OCI-M2 (cell line): ENCODE measurements around the gene APOF.
"Not testable (repeated sequence)": the region's sequence is repeated elsewhere in the genome, so short reads cannot be mapped to it uniquely, and the experiment has no call there.

Experiments
- DNase-seq: peaks from one replicate; lab custom pipeline; 2025; ENCODE audit not compliant: unreplicated experiment; lab: John Stamatoyannopoulos, UW

Gene APOF

GRCh38 chr12:56374726-56375597 is 12.3 kb upstream of the APOF start:
- no peak for DNase-seq

DNA sequence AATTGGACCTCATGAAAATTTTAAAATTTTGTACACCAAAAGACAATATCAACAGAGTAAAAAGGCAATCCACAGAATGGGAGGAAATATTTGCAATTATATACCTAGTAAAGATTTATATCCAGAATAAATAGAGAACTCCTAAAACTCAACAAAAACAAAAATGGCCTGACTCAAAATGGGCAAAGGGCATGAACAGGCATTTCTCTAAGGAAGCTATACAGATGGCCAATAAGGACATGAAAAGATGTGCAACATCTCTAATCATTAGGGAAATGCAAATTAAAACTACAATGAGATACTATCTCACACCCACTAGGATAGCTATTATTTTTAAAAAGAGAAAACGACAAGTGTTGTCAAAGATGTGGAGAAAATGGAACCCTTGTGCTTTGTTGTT is 10.9 kb upstream of the APOF start:
- DNase-seq: no peak

DNA sequence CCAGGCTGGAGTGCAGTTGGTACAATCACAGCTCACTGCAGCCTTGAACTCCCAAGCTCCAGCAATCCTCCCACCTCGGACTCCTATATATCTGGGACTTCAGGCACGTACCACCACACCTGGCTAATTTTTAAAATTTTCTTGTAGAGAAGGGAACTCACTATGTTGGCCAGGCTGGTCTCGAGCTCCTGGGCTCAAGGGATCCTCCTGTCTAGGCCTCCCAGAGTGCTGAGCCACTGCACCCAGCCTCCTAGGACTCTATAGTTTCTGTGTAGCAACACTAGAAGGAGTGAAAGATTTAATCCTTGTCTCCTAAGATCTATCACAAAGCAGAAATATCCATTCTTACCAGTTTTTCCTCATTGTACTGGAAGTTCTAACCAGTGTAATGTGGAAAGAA is 4.3 kb upstream of the APOF start:
- DNase-seq: no peak

GRCh38 chr12:56361487-56362129 is 1.0 kb downstream of the APOF start:
- no peak for DNase-seq

- DNase-seq: peak; percentile 90
These were observed 2.5 kb downstream of the APOF start, which contains the start of gene STAT2 for GRCh38 chr12:56359851-56360767. Gene STAT2 (minus strand): TSS chr12:56360107. CDS start chr12:56356571, 3,536 bp downstream.

DNA sequence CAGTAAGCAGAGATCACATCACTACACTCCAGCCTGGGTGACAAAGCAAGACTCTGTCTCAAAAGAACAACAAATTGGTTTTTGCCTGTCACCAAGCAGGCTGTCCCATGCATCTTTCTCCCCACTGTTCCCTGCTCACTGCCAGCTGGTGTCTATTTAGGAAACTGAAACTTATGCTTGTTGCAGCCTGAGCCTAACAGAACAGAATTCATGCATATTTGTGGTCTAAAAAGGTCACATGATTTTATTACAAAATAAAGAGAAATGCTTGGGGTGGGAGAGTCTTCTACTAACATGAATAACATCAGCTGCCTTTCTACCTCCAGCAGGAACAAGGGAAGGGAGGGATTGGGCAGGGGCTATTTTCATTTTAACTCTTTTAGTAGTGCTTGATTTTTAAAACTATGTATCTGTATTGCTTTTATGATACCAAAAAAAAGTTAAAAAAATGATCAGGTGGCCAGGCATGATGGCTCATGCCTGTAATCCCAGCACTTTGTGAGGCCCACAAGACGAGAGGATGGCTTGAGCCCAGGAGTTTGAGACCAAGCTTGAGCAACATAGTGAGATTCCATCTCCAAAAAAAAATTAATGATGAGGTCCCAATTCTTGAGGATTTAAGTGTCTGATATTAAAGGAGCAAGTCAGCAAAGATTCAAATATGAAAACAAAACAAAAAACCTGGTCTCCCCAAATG is 3.7 kb downstream of the APOF start:
- DNase-seq: no peak

GRCh38 chr12:56351325-56351724 is 11.3 kb downstream of the APOF start:
- no peak for DNase-seq

DNA sequence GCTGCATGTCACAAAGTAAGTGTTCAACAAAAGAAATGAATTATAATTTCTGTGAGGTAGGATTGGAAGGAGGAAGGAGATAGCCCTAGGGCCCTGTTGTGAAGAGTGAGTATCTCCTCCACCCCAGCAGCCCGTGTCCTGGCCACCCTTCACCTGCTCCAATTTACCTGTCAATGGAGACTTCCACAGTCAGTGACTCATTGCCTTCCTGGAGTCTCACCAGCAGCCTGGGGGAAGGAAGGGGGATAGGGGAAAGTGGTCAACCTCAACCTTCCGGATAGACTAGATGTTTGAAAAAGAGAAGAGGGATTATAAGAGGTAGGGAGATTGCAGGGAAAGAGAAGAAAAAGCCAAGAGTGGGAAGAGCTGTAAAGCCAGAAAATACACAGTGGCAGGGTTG is 12.0 kb downstream of the APOF start:
- DNase-seq: no peak

DNA sequence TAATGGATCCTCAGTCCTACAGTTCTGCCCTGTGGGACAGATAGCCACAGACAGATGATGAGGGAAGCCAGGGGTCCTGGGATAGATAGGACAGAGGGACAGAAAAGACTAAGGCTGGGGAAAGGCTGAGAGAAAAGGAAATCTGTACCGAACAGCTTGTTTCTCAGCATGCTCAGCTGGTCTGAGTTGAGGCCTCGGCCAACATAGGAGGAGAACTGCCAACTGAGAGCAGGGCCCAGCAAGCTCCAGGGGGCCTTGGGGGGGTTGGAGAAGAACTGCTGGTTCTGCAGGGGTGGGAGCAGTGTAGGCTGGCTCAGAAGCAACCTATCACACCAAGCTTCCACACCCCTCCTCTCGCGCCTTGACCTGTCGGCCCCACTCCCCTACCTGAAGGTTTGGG is 13.9 kb downstream of the APOF start:
- no peak for DNase-seq

GRCh38 chr12:56347255-56347654 is 15.4 kb downstream of the APOF start:
- not testable (repeated sequence) for DNase-seq

DNA sequence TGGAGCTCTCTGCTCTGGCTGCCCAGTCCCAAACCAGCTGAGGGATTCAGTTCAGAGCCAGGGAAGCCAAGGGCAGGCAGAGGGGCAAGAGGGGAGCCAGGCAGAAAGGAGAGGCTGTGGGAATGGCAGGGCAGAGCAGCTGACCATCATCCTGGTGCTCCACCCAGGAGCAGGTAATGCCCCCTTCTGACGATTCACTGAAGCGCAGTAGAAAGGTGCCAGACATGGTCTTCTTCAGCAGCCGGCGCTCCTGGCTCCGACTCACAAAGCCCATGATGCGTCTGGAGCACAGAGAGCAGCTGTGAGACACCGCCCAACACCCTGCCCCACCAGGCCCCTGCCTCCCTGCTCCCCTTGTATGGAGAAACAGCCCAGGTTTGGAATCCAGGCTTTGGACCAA is 16.0 kb downstream of the APOF start:
- no peak for DNase-seq

- not testable (repeated sequence) for DNase-seq
These were observed 20.4 kb downstream of the APOF start for GRCh38 chr12:56342290-56342689.

DNA sequence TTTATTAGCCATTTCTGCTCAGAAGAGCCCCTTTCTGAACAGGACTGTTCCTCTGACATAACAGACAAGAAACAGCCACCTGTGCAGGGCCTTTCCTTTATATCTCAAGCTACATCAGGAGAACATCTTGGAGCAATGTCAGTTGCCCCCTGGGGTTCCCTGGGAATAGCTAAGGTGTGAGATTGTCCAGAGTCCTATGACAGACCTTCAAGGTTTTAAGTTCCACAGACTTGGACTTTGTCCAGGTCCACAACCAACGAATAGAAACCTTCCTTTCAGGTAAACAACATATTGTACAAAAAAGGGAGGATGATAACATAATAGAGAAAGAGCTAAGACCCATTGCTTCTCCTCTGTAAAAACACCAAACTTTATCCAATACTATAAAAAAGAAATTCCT is 21.0 kb downstream of the APOF start:
- DNase-seq: no peak

- no peak for DNase-seq
These were observed 23.6 kb downstream of the APOF start for GRCh38 chr12:56339158-56339422.

DNA sequence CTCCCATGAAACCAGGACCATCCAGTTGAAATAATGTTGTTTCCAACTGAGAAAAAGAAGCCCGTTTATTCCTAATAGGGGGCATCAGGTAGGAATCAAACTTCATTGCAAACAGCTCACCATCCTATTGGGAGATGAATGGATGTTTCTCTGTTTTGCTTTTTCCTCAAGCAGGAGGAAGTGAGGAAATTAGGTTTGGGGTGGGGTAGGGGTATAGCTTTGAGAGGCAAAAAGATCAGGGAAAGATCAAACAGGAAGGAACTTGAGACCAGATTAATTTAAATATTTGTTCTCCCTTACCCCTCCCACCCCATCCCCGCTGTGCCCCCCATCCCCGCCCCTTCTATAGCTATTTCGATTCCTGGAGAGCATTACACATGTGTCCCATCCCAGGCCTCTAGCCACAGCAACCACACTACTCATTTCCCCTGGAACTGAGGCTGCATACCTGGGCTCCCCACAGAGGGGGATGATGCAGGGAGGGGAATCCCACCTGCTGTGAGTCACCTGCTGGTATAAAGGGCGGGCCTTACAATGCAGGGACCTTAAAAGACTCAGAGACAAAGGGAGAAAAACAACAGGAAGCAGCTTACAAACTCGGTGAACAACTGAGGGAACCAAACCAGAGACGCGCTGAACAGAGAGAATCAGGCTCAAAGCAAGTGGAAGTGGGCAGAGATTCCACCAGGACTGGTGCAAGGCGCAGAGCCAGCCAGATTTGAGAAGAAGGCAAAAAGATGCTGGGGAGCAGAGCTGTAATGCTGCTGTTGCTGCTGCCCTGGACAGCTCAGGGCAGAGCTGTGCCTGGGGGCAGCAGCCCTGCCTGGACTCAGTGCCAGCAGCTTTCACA is 24.1 kb downstream of the APOF start, which contains the start of gene IL23A:
TSS of gene IL23A (plus strand) at position 577 of the 850 bp plus-strand sequence. CDS start at position 738, 161 bp downstream.
- DNase-seq: no peak

- no peak for DNase-seq
These were observed 24.9 kb downstream of the APOF start for GRCh38 chr12:56337753-56338251.

GRCh38 chr12:56336361-56337167 is 26.1 kb downstream of the APOF start:
- DNase-seq: no peak

GRCh38 chr12:56335527-56335926 is 27.1 kb downstream of the APOF start:
- not testable (repeated sequence) for DNase-seq

DNA sequence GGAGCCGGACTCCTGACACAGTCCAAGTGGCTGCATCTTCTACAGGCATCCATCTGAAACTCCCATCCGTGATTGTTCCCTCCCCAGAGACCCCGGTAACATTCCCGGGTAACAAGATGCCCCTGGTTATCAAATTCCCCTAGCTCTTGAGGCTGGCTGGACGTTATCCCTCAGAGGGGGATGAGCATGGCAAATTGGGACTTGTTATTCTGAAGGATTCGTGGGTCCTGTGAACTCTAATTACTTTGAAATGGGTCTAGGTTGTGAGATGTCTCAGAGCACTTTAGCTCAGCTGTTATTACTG is 28.2 kb downstream of the APOF start:
- no peak for DNase-seq
